ENCODE data around the gene GPR137C.

GRCh38 chr14:52546318-52546670 is 6.3 kb upstream of the GPR137C start:
- TF ChIP-seq KAT2A (conservative IDR thresholded peaks at IDR 0.05; ENCODE audit: control insufficient read depth, low read depth, low read length) (no peak), SMAD1 (IDR thresholded peaks at IDR 0.05; ENCODE audit: low read depth, partially characterized antibody) (no peak), CTCF (IDR thresholded peaks at IDR 0.05 in 2 of 3, conservative IDR thresholded peaks at IDR 0.05 in 1 of 3; ENCODE audit: control insufficient read depth in 2 of 3, extremely low read depth in 1 of 3, insufficient read depth in 1 of 3, low read depth in 3 of 3, low read length in 3 of 3) (no peak), ZNF24 (IDR thresholded peaks at IDR 0.05) (no peak), NKRF (conservative IDR thresholded peaks at IDR 0.05) (no peak), LARP7 (IDR thresholded peaks at IDR 0.05) (no peak), POLR2A (IDR thresholded peaks at IDR 0.05; ENCODE audit: low read depth, low read length) (no peak), JUND (IDR thresholded peaks at IDR 0.05; ENCODE audit: low read depth, low read length) (no peak), HDGF (IDR thresholded peaks at IDR 0.05) (no peak), POLR2AphosphoS5 (IDR thresholded peaks at IDR 0.05; ENCODE audit: low read length) (no peak), FOS (IDR thresholded peaks at IDR 0.05; ENCODE audit: borderline replicate concordance, extremely low read depth, insufficient read length) (no peak), TCF12 (IDR thresholded peaks at IDR 0.05; ENCODE audit: low read depth, low read length) (no peak), USF1 (IDR thresholded peaks at IDR 0.05; ENCODE audit: borderline replicate concordance, extremely low read length, insufficient read depth, low read depth, low read length) (no peak), ZBTB33 (IDR thresholded peaks at IDR 0.05) (no peak)

Measured in GM12878 (cell line).